Sciatic nerve (tissue), 1 donor: ENCODE data around the gene RPS8. TPM values are rescaled to one million over a fixed set of nuclear protein-coding genes. Genes with fewer than 3 reads are reported as not detected.

Experiments used
- total RNA-seq: library from RNA; stranded (reverse); fragmentation: NEBNext Ultra II Directional; extraction: Animal tissue kit (Norgen Biotek cat#: 25700); gene quantifications from one replicate; pipeline ENCODE4 v1.2.1, GENCODE V29; 2021
- donor health status: DM: no; HTN: no; CAD: no.

Gene RPS8
- total RNA-seq, 1 donor from 2014 or later, result 1,483 TPM

Other genes starting within 250 kb of the RPS8 start
- gene TMEM53, start 101.1 kb upstream of the RPS8 start, total RNA-seq, result 12.5 TPM
- gene ARMH1, start 100.8 kb upstream of the RPS8 start, total RNA-seq, result 3.9 TPM
- gene RNU5D-1, start 44.4 kb upstream of the RPS8 start, total RNA-seq, result not detected
- 1.2 TPM for gene KIF2C, start 35.7 kb upstream of the RPS8 start, total RNA-seq
- 0.36 TPM for gene BEST4, start 12.6 kb downstream of the RPS8 start, total RNA-seq
- 26.1 TPM for gene PLK3, start 24.8 kb downstream of the RPS8 start, total RNA-seq
- gene DYNLT4, start 31.8 kb downstream of the RPS8 start, total RNA-seq, result 0.49 TPM
- 35.0 TPM for gene BTBD19, start 33.0 kb downstream of the RPS8 start, total RNA-seq
- gene PTCH2, start 67.7 kb downstream of the RPS8 start, total RNA-seq, result 31.2 TPM
- gene EIF2B3, start 211.1 kb downstream of the RPS8 start, total RNA-seq, result 30.7 TPM
- 37.6 TPM for gene HECTD3, start 235.8 kb downstream of the RPS8 start, total RNA-seq
- gene UROD, start 236.7 kb downstream of the RPS8 start, total RNA-seq, result 76.1 TPM